GM18519 (cell line): ENCODE data around the gene HYDIN.
"Not testable (repeated sequence)": the region's sequence is repeated elsewhere in the genome, so short reads cannot be mapped to it uniquely, and the experiment has no call there.

Experiments
- ATAC-seq: cut with Tn5 transposase; IDR thresholded peaks from one replicate; pipeline ENCODE4 v1.9.1; 2021; ENCODE audit warnings: mild to moderate bottlenecking, moderate library complexity; ENCODE audit not compliant: unreplicated experiment, low FRiP score

Gene HYDIN

GRCh38 chr16:71226229-71227141 is 4.0 kb downstream of the HYDIN start:
- no peak for ATAC-seq

DNA sequence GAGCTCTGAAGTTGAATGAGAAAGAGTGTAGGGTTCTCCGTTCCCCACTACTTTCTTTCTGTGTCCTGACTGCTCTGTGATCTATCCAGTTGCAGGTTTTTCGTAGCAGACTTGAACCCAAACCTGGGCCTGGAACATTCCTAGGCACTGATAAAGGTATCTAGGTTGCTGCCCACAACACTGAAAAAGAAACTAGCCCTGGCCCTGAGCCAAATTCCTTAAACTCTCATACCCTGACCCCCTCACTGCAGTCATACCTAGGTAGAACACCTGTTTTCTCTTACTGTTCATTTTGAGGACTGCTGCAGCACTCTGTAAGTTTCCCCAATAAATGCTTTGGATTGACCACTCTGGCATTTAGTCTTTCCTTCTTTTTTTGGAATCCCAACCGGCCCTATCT is 5.4 kb downstream of the HYDIN start:
- ATAC-seq = no peak

- ATAC-seq = no peak
Measured at GRCh38 chr16:71218306-71218963, 12.1 kb downstream of the HYDIN start.

DNA sequence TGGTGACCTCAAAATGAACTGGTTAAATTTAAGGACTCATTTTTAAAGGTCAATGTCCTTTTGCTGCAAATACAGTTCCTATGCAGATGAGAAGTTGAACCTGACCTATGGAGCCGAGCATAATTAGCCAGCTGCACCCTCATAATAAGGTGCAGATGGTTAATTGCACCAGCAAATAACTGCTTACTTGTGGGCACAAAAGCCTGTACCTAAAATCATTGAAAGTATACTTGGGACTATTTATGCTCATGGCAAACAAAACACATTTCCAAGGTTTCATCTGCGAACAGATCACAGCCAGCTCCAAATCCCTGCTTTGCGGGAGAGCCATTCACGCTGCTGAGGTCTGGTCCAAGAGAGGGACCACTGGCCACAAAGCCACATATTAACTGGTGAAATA is 13.0 kb downstream of the HYDIN start:
- no peak for ATAC-seq

DNA sequence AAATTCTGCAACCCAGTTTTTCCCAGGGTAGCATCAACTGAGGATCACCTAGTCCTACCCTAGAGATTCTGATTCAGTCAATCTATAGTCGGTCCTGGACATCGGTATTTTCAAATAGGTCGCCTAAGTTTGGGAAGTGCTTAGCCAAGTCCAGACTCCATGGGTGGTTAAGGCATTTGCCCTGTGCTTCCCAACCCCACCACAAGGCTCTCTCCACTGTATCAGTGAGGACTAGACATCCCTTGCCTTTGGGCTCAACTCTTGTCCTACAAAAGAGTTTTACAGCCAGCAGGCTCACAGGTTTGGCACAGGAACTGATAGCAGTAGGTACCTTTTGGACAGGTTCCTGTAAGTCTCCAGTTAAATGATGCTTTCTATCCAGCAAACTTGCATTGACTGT is 13.8 kb downstream of the HYDIN start:
- no peak for ATAC-seq

DNA sequence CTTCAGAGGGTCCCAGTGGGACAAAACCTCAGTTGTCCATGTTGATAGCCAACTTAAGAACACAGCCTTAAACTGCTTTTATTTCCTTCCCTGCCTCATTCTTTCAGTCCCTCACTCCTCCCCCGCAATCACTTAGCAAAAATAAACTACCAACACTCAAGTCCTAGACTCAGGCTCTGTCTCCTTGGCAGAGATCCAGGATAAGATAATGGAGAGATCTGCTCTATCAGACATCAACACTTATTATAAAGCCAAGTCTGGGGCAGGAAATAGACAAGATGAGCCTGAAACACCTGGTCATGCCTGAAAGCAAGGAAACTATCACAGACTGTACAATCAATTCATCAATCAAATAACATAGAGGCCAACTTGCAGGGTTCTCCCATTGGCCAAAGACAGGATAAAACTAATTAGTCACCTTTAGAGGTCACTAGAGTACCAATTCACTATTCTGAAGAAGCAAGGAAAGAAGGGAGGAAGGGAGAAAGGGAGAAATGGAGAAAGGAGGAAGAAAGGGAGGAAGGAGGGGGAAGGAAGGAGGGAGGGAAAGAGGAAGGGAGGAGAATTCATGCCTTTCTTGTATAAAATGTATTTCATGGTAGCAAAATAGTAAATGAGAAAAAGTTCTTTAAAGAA is 15.7 kb downstream of the HYDIN start:
- ATAC-seq = no peak

DNA sequence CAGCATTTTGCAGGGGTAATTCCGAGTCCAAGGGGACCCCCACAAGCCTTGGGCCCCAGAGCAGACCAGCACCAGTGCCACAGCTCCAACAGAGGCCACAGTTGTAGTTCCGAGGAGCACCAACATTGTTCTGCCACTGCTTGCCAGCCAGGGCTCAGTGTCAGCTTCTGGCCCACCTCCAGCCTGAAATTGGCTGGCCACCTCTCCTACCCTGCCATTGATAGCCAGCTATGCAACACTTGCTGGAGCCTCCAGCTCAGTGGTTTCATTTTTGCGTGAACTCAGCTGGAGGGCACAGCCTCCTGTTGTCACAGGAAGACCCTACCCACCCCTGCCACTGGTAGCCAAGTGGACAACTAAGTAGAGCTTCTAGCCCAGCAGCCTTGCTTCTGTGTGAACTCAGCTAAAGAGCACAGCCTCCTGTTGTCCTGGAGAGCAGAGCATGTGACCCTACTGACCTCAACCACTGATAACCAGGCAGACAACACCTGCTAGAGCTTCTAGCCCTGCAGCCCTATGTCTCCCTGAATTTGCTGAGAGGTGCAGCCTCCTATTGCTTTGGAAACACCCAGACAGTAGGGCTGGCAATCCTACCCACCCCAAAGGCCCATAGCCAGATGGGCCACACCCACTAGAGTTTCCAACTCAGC is 24.9 kb downstream of the HYDIN start:
- no peak for ATAC-seq

- ATAC-seq = no peak
Measured at GRCh38 chr16:71203631-71204030, 26.9 kb downstream of the HYDIN start.

- ATAC-seq = no peak
Measured at GRCh38 chr16:71201556-71201955, 29.0 kb downstream of the HYDIN start.

- no peak for ATAC-seq
Measured at GRCh38 chr16:71201054-71201453, 29.5 kb downstream of the HYDIN start.

DNA sequence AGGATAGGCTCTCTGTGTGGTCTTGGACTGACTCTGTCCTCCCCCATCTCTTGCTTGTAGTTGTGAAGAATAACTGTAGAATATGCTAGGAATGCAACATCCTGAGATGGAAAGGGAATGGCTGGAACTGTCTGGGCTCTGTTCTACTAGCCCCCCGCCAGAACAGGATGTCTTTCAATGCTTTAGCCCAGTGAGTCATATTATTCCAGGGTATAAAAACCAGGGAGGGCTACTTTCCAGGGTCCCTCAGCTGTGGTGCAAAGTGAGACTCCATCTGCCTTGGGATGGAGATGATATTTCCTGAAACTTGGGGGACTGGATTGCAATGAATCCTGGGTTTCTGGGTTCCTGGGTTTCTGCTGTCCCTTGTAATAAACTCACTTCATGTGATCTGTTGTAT is 32.1 kb downstream of the HYDIN start:
- no peak for ATAC-seq

GRCh38 chr16:71192387-71192786 is 38.1 kb downstream of the HYDIN start:
- no peak for ATAC-seq

DNA sequence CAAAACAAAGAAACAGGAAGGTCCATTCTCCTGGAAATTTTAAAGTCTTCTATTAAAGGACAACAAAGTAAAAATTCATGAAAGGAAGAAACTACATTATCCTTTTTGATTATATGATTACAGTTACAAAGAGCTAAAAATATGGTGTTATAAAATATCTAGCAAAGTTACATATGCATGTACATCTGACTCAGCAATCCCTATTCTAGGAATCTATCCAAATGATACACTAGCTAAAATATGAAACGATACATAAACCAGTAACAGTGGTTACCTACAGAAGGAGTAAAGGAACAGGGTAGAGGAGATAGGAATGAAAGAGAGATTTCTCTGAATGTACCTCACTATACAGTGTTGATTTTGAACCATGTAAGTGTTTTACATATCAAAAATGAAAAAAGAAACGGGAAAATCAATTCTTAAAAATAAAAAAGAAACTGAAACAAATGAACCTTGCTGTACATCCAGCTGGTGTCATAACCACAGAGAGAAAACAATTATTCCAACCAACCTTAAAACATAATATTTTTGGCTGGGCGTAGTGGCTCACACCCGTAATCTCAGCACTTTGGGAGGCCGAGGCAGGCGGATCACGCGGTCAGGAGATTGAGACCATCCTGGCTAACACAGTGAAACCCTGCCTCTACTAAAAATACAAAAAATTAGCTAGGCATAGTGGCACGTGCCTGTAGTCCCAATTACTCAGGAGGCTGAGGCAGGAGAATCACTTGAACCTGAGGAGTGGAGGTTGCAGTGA is 41.4 kb downstream of the HYDIN start:
- no peak for ATAC-seq

DNA sequence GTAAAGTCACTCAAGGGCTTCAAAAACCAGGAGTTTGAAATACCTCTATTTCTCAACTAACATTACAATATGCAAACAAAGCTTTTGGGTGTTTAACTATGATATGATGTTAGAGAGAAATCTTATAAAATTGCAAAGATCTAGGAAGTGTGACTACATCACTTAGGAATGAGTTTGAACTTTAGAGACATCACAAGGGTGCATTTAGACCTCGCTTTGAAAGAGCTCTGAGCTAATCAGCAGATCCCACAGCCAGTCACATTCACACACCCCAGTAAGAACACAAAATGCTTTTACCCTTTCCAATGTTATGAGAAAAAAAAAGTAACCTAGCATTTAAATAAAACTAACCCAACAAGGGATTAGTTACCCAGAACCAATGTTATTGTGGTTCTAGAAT is 45.2 kb downstream of the HYDIN start:
- ATAC-seq = no peak

- no peak for ATAC-seq
Measured at GRCh38 chr16:71179569-71179968, 51.0 kb downstream of the HYDIN start.

DNA sequence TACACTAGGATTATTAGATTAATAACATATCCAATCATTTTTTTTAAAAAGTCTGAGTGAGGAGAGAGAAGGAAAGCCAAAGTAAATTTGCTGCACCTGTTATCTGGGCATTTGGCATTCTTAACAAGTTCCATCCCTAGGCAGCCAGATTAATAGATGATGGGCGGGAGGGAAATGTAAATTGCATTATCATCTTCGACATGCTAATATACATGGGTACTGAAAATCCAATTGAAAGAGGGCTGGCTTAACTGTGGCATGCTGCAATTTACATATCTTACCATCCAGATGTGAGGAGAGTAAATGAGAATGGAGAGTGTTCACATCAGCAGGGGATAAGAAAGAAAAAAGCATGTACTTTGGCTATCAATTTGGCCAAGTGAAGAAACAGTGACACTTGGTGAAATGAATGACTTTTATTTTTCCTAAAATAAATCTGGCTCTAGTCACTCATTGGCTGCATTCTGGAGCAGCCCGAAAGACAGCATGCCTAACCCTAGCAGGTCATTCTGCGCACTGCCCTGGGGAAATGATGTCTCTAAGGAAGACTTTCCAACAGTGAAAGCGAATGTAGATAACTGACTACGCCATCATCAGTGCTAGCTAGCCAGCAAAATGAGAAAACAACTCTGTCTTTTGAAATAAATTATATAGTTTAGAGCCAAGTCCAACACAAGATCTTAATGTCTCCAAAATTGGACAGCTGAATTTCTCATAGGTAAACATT is 57.9 kb downstream of the HYDIN start:
- no peak for ATAC-seq

GRCh38 chr16:71161007-71161406 is 69.5 kb downstream of the HYDIN start:
- ATAC-seq = not testable (repeated sequence)

GRCh38 chr16:71157278-71157677 is 73.2 kb downstream of the HYDIN start:
- ATAC-seq = not testable (repeated sequence)

GRCh38 chr16:71153329-71153728 is 77.2 kb downstream of the HYDIN start:
- not testable (repeated sequence) for ATAC-seq

DNA sequence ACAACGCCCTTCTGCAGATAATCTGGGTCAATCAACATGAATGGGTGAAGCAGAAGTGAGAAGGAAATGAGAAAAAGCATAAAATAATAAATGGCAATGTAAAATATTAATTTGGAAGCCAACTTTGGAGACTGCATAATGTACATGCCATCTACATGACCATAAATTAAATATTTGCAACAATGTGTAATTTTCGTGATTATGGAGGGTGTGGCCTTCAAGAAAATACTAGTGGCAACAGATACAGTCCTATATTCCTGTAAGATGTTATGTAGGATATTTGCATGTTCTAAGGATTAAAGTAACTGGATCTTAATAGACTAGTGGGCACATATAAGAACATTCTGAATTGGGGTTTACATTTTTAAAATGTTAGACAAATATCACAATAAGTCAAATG is 78.9 kb downstream of the HYDIN start:
- not testable (repeated sequence) for ATAC-seq
